ENCODE measurements around the gene GMDS. TPM values are rescaled to one million over a fixed set of nuclear protein-coding genes. Genes with fewer than 3 reads are reported as not detected.

GMDS gene
- total RNA-seq, 4 donors from 2014 or later = 3.4 to 7.2 (median 4.6) TPM

GRCh38 chr6:1665214-1665613 lies 580.2 kb downstream of the GMDS start:
- TF ChIP-seq CTCF (IDR thresholded peaks at IDR 0.05 in 4 of 5, conservative IDR thresholded peaks at IDR 0.05 in 1 of 5) = no peak
- TF ChIP-seq POLR2A (IDR thresholded peaks at IDR 0.05) = no peak
- H3K9me3 ChIP-seq = no peaks in the 10 kb centered on the region
- DNase-seq (no peak), ATAC-seq (no peak)
- no peaks in the 10 kb centered on the region for H3K36me3 ChIP-seq
- no peak overlapping the region for H3K4me3 ChIP-seq
- no peaks in the 10 kb centered on the region for H3K27me3 ChIP-seq
- intact Hi-C loops (cut with DNase I; ENCODE audit: low total_unique reads) = no loop called here
- H3K27ac ChIP-seq = no peak overlapping the region
- no peaks in the 10 kb centered on the region for H3K4me1 ChIP-seq
- in situ Hi-C loops (cut with MboI; ENCODE audit: low sequenced_read_pairs in 4 of 4) = no loop called here

GRCh38 chr6:1664329-1664728 lies 581.1 kb downstream of the GMDS start:
- no peaks in the 10 kb centered on the region for H3K9me3 ChIP-seq
- no peak overlapping the region for H3K4me3 ChIP-seq
- TF ChIP-seq CTCF (IDR thresholded peaks at IDR 0.05 in 4 of 5, conservative IDR thresholded peaks at IDR 0.05 in 1 of 5) (no peak), POLR2A (IDR thresholded peaks at IDR 0.05) (no peak)
- intact Hi-C loops (cut with DNase I; ENCODE audit: low total_unique reads) = no loop called here
- no peak for DNase-seq
- H3K27ac ChIP-seq = no peak overlapping the region
- ATAC-seq = no peak
- H3K4me1 ChIP-seq = no peaks in the 10 kb centered on the region
- no peaks in the 10 kb centered on the region for H3K36me3 ChIP-seq
- H3K27me3 ChIP-seq = no peaks in the 10 kb centered on the region
- in situ Hi-C loops (cut with MboI; ENCODE audit: low sequenced_read_pairs in 4 of 4) = no loop called here

GRCh38 chr6:1663511-1663910 lies 581.9 kb downstream of the GMDS start:
- DNase-seq = no peak
- no peaks in the 10 kb centered on the region for H3K9me3 ChIP-seq
- H3K4me1 ChIP-seq = no peaks in the 10 kb centered on the region
- no peaks in the 10 kb centered on the region for H3K36me3 ChIP-seq
- H3K27me3 ChIP-seq = no peaks in the 10 kb centered on the region
- in situ Hi-C loops (cut with MboI; ENCODE audit: low sequenced_read_pairs in 4 of 4) (no loop called here), intact Hi-C loops (cut with DNase I; ENCODE audit: low total_unique reads) (no loop called here)
- ATAC-seq = no peak
- H3K4me3 ChIP-seq = no peak overlapping the region
- no peak for TF ChIP-seq CTCF (IDR thresholded peaks at IDR 0.05 in 4 of 5, conservative IDR thresholded peaks at IDR 0.05 in 1 of 5)
- no peak for TF ChIP-seq POLR2A (IDR thresholded peaks at IDR 0.05)
- H3K27ac ChIP-seq = no peak overlapping the region

GRCh38 chr6:1662534-1662933 lies 582.9 kb downstream of the GMDS start:
- DNase-seq (no peak), ATAC-seq (no peak)
- in situ Hi-C loops (cut with MboI; ENCODE audit: low sequenced_read_pairs in 4 of 4) = no loop called here
- intact Hi-C loops (cut with DNase I; ENCODE audit: low total_unique reads) = no loop called here
- no peak overlapping the region for H3K27ac ChIP-seq
- no peaks in the 10 kb centered on the region for H3K27me3 ChIP-seq
- TF ChIP-seq POLR2A (IDR thresholded peaks at IDR 0.05) = no peak
- TF ChIP-seq CTCF (IDR thresholded peaks at IDR 0.05 in 4 of 5, conservative IDR thresholded peaks at IDR 0.05 in 1 of 5) = no peak
- H3K4me1 ChIP-seq = no peaks in the 10 kb centered on the region
- no peaks in the 10 kb centered on the region for H3K36me3 ChIP-seq
- H3K9me3 ChIP-seq = no peaks in the 10 kb centered on the region
- no peak overlapping the region for H3K4me3 ChIP-seq

GRCh38 chr6:1659816-1660215 lies 585.6 kb downstream of the GMDS start:
- no peak overlapping the region for H3K27ac ChIP-seq
- H3K4me3 ChIP-seq = no peak overlapping the region
- H3K36me3 ChIP-seq = no peaks in the 10 kb centered on the region
- DNase-seq = no peak
- no peaks in the 10 kb centered on the region for H3K4me1 ChIP-seq
- in situ Hi-C loops (cut with MboI; ENCODE audit: low sequenced_read_pairs in 4 of 4) (no loop called here), intact Hi-C loops (cut with DNase I; ENCODE audit: low total_unique reads) (no loop called here)
- no peaks in the 10 kb centered on the region for H3K27me3 ChIP-seq
- ATAC-seq = no peak
- TF ChIP-seq CTCF (IDR thresholded peaks at IDR 0.05 in 4 of 5, conservative IDR thresholded peaks at IDR 0.05 in 1 of 5) = no peak
- TF ChIP-seq POLR2A (IDR thresholded peaks at IDR 0.05) = no peak
- H3K9me3 ChIP-seq = no peaks in the 10 kb centered on the region

Data from gastrocnemius medialis (tissue), 4 donors.